HG03196 (cell line): ENCODE results near the gene SMOC2.

Source experiments
- ATAC-seq: cut with Tn5 transposase; IDR thresholded peaks from one replicate; pipeline ENCODE4 v1.9.1; 2021; ENCODE audit not compliant: unreplicated experiment

Gene SMOC2

GRCh38 chr6:168475188-168476013, 34.4 kb downstream of the SMOC2 start:
- no peak for ATAC-seq

GRCh38 chr6:168479421-168479820, 38.4 kb downstream of the SMOC2 start:
- no peak for ATAC-seq

- no peak for ATAC-seq
Measured at GRCh38 chr6:168480481-168480880, 39.5 kb downstream of the SMOC2 start.

- ATAC-seq: no peak
Measured at GRCh38 chr6:168485818-168486217, 44.8 kb downstream of the SMOC2 start.

GRCh38 chr6:168490757-168491156, 49.8 kb downstream of the SMOC2 start:
- no peak for ATAC-seq

- ATAC-seq: no peak
Measured at GRCh38 chr6:168493976-168494375, 53.0 kb downstream of the SMOC2 start.

GRCh38 chr6:168494726-168495125, 53.7 kb downstream of the SMOC2 start:
- no peak for ATAC-seq

GRCh38 chr6:168495133-168495532, 54.1 kb downstream of the SMOC2 start:
- ATAC-seq: no peak

GRCh38 chr6:168495636-168496035, 54.7 kb downstream of the SMOC2 start:
- ATAC-seq: no peak

- ATAC-seq: no peak
Measured at GRCh38 chr6:168496139-168496996, 55.4 kb downstream of the SMOC2 start.

- no peak for ATAC-seq
Measured at GRCh38 chr6:168496997-168497331, 56.0 kb downstream of the SMOC2 start.

- ATAC-seq: no peak
Measured at GRCh38 chr6:168497381-168497780, 56.4 kb downstream of the SMOC2 start.

GRCh38 chr6:168498161-168498843, 57.3 kb downstream of the SMOC2 start:
- no peak for ATAC-seq

GRCh38 chr6:168499045-168499650, 58.2 kb downstream of the SMOC2 start:
- no peak for ATAC-seq

- no peak for ATAC-seq
Measured at GRCh38 chr6:168500519-168500918, 59.5 kb downstream of the SMOC2 start.

- no peak for ATAC-seq
Measured at GRCh38 chr6:168501561-168501960, 60.6 kb downstream of the SMOC2 start.

- ATAC-seq: no peak
Measured at GRCh38 chr6:168504366-168504765, 63.4 kb downstream of the SMOC2 start.

GRCh38 chr6:168506460-168506859, 65.5 kb downstream of the SMOC2 start:
- no peak for ATAC-seq

- no peak for ATAC-seq
Measured at GRCh38 chr6:168507297-168507696, 66.3 kb downstream of the SMOC2 start.

- ATAC-seq: no peak
Measured at GRCh38 chr6:168507730-168508129, 66.7 kb downstream of the SMOC2 start.

- no peak for ATAC-seq
Measured at GRCh38 chr6:168508903-168509302, 67.9 kb downstream of the SMOC2 start.
